Lower leg skin (tissue), 3 donors: ENCODE measurements around the gene SHISAL1.

Source experiments
- CTCF ChIP-seq, 3 donors: fragments of 450-650 bp; IDR thresholded peaks; one replicate each; pipeline ENCODE4 v1.5.1; 2016; ENCODE audit warnings: antibody characterized with exemption in 3 of 3, mild to moderate bottlenecking in 3 of 3, moderate library complexity in 2 of 3
- POLR2A ChIP-seq, 2 donors: fragments of 450-650 bp; IDR thresholded peaks; one replicate each; pipeline ENCODE4 v1.6.1; 2016 to 2017; ENCODE audit warnings: antibody characterized with exemption in 2 of 2, mild to moderate bottlenecking in 1 of 2, moderate library complexity in 1 of 2

GRCh38 chr22:44351685-44352377 lies 39.1 kb upstream of the SHISAL1 start:
- TF ChIP-seq CTCF (IDR thresholded peaks at IDR 0.05) = no peak
- no peak for TF ChIP-seq POLR2A (IDR thresholded peaks at IDR 0.05)
